Heart right ventricle (tissue), 16 donors: ENCODE results near the gene CEP131. TPM values are rescaled to one million over a fixed set of nuclear protein-coding genes. Genes with fewer than 3 reads are reported as not detected.

ENCODE experiments used
- ATAC-seq, 8 donors: fragments of 200-7000 bp; cut with Tn5 transposase; one replicate each; pipeline ENCODE4 v1.9.1; 2020; ENCODE audit warnings: mild to moderate bottlenecking in 8 of 8, moderate library complexity in 8 of 8, moderate number of reproducible peaks in 1 of 8
- DNase-seq, 2 donors: peaks; one replicate each; pipeline ENCODE4 v3.0.0-alpha.2; 2020
- H3K27ac ChIP-seq, 10 donors: fragments of 200-600 bp; sonication (generic) in 2 of 10; one replicate each; pipeline versions ENCODE4 v1.5.0 to v1.8.0; 2020 to 2022; ENCODE audit warnings: mild to moderate bottlenecking in 3 of 10
- H3K27me3 ChIP-seq, 7 donors: fragments of 200-600 bp; one replicate each; pipeline ENCODE4 v1.8.0; 2021 to 2022; ENCODE audit warnings: mild to moderate bottlenecking in 2 of 7
- H3K36me3 ChIP-seq, 9 donors: fragments of 200-600 bp; sonication (generic) in 1 of 9; one replicate each; pipeline versions ENCODE4 v1.5.0 to v1.8.0; 2020 to 2022; ENCODE audit warnings: mild to moderate bottlenecking in 2 of 9
- H3K4me1 ChIP-seq, 9 donors: fragments of 200-600 bp; sonication (generic) in 1 of 9; one replicate each; pipeline versions ENCODE4 v1.5.0 to v1.8.0; 2020 to 2022; ENCODE audit warnings: mild to moderate bottlenecking in 4 of 9
- H3K4me3 ChIP-seq, 10 donors: fragments of 200-600 bp; sonication (generic) in 2 of 10; one replicate each; pipeline versions ENCODE4 v1.5.0 to v1.8.0; 2020 to 2022; ENCODE audit warnings: mild to moderate bottlenecking in 7 of 10, moderate library complexity in 2 of 10
- H3K9me3 ChIP-seq, 11 donors: fragments of 200-600 bp in 10 of 11; sonication (generic) in 2 of 11; one replicate each; pipeline versions ENCODE4 v1.5.0 to v1.8.0; 2013 to 2022; ENCODE audit warnings: mild to moderate bottlenecking in 2 of 11, control low read depth in 1 of 11, moderate library complexity in 1 of 11
- CTCF ChIP-seq, 9 donors: fragments of 200-600 bp; sonication (generic) in 2 of 9; IDR thresholded peaks; one replicate each; pipeline versions ENCODE4 v1.5.0 to v1.8.0; 2021 to 2022; ENCODE audit warnings: antibody characterized with exemption in 9 of 9, mild to moderate bottlenecking in 5 of 9, moderate library complexity in 1 of 9
- WGBS, 2 donors: extraction: QIAGEN DNeasy Blood & Tissue Kit; methylation state at CpG; one replicate each; pipeline ENCODE4 v1.1.7; 2013; ENCODE audit warnings: inconsistent platforms in 1 of 2; 5-methylcytosine and 5-hydroxymethylcytosine counted together
- intact Hi-C, 10 donors: fragments of 100-400 bp; cut with DNase I; formaldehyde crosslinking; loops; one replicate each; pipeline versions ENCODE4 v1.11.1 to v1.14.2; 2022
- polyA plus RNA-seq, 2 donors: library from polyadenylated mRNA; stranded (reverse); fragments of 200-250 nt; gene quantifications; one replicate each; pipeline ENCODE4 v1.2.3, GENCODE V29; 2013
- total RNA-seq, 10 donors: library from RNA; stranded (reverse); fragmentation: NEBNext Ultra II Directional in 3 of 10; extraction: Animal tissue kit (Norgen Biotek cat#: 25700) in 3 of 10; gene quantifications; one replicate each; pipeline versions ENCODE4 v1.2.1 to v1.2.4, GENCODE V29; 2021 to 2023
- donor health status: Arrhythmogenic right ventricular cardiomyopathy.
- donor health status: ischemic (EF 13 %, LVEDD 7.1; RV severe dilation, severe dysfunction).
- donor health status: healthy with polysubstance abuse.
- donor health status: DM: no; HTN: yes; CAD: no.
- donor health status: DM: no; HTN: no; CAD: no.
- donor health status: ischemic (EF 25% LVEDD 6.9; RV normal size, moderate dysfunction).
- donor health status: ischemic (EF 25% LVEDD 5.7; RV mildly dilated, moderate dysfunction).
- donor health status: healthy.
- donor health status: DM: yes; HTN: yes; CAD: no.
- donor health status: Ischemic cardiomyopathy.
- donor health status: ischemic (EF 35%, LVEDD 5.7; RV mildly dilated, moderate dysfunction).
- donor health status: nonischemic (EF 11% LVEDD 7.7; RV severe dilation, severe dysfunction).
- donor health status: DM: yes; HTN: yes; CAD: no.
- donor health status: PGD.
- donor health status: ischemic (EF 29% LVEDD 5.4; RV normal size, mild dysfunction).
- donor health status: nonischemic (EF 23%, LVEDD 6.1; RV moderate dilation, normal function).

The CEP131 gene
- total and polyA plus RNA-seq, 12 donors: 6.4 to 20.9 (median 8.0) TPM

- no peak for DNase-seq
Measured at GRCh38 chr17:81208651-81209050, 14.1 kb downstream of the CEP131 start.

GRCh38 chr17:81207610-81208581 lies 14.9 kb downstream of the CEP131 start:
- WGBS, 2 donors: 90 to 93% methylated on average over 21 of the region's 21 CpGs
- intact Hi-C loops: loop anchor here in 1 of 10 donors (10.0 kb wide), 1 partner anchor 193 kb away; no protein-coding TSS in a partner anchor
- Histone ChIP-seq H3K27me3 (no peaks in the 10 kb centered on the region), H3K4me3 (no peak overlapping the region), H3K4me1 (peaks cover 0 to 9% (median 0%) of the 10 kb centered on the region in 9 donors), H3K9me3 (no peaks in the 10 kb centered on the region), H3K27ac (no peak overlapping the region), H3K36me3 (peaks cover 0 to 33% (median 0%) of the 10 kb centered on the region in 9 donors)
- DNase-seq (no peak), ATAC-seq (no peak)
- TF ChIP-seq CTCF (IDR thresholded peaks at IDR 0.05): no peak

More at GRCh38 chr17:81208651-81209050, 14.1 kb downstream of the CEP131 start:
- Histone ChIP-seq H3K4me3 (no peak overlapping the region), H3K4me1 (peaks cover 0 to 9% (median 0%) of the 10 kb centered on the region in 9 donors), H3K36me3 (peaks cover 0 to 26% (median 0%) of the 10 kb centered on the region in 9 donors), H3K27ac (no peak overlapping the region), H3K9me3 (no peaks in the 10 kb centered on the region), H3K27me3 (no peaks in the 10 kb centered on the region)
- ATAC-seq: peak in 1 of 8 donors; percentile 10
- 95 to 96% methylated on average over 10 of the region's 10 CpGs for WGBS, 2 donors
- intact Hi-C loops: loop anchor here in 1 of 10 donors (10.0 kb wide), 1 partner anchor 194 kb away; no protein-coding TSS in a partner anchor
- TF ChIP-seq CTCF (IDR thresholded peaks at IDR 0.05): no peak

- WGBS, 2 donors: 96 to 98% methylated on average over 12 of the region's 12 CpGs
- Histone ChIP-seq H3K9me3 (no peaks in the 10 kb centered on the region), H3K27ac (no peak overlapping the region), H3K36me3 (peaks cover 0 to 42% (median 0%) of the 10 kb centered on the region in 9 donors), H3K4me1 (peaks cover 0 to 9% (median 0%) of the 10 kb centered on the region in 9 donors), H3K4me3 (no peak overlapping the region), H3K27me3 (no peaks in the 10 kb centered on the region)
- ATAC-seq (no peak), DNase-seq (no peak)
- TF ChIP-seq CTCF (IDR thresholded peaks at IDR 0.05): no peak
- intact Hi-C loops: loop anchor here in 1 of 10 donors (10.0 kb wide), 1 partner anchor 192 kb away; no protein-coding TSS in a partner anchor
Measured at GRCh38 chr17:81206657-81207056, 16.1 kb downstream of the CEP131 start.

GRCh38 chr17:81206166-81206565 lies 16.6 kb downstream of the CEP131 start:
- no peaks in the 10 kb centered on the region for H3K9me3 ChIP-seq
- ATAC-seq (no peak), DNase-seq (no peak)
- H3K36me3 ChIP-seq: peaks cover 0 to 42% (median 0%) of the 10 kb centered on the region in 9 donors
- intact Hi-C loops: loop anchor here in 1 of 10 donors (10.0 kb wide), 1 partner anchor 191 kb away; no protein-coding TSS in a partner anchor
- WGBS, 2 donors: 70 to 73% methylated on average over 4 of the region's 4 CpGs
- H3K4me1 ChIP-seq: peaks cover 0 to 6% (median 0%) of the 10 kb centered on the region in 9 donors
- no peak overlapping the region for H3K27ac ChIP-seq
- H3K27me3 ChIP-seq: no peaks in the 10 kb centered on the region
- TF ChIP-seq CTCF (IDR thresholded peaks at IDR 0.05): no peak
- H3K4me3 ChIP-seq: no peak overlapping the region
